ENCODE results near the gene CNGB1.
"Not testable (repeated sequence)": the region's sequence is repeated elsewhere in the genome, so short reads cannot be mapped to it uniquely, and the experiment has no call there.

The CNGB1 gene

DNA sequence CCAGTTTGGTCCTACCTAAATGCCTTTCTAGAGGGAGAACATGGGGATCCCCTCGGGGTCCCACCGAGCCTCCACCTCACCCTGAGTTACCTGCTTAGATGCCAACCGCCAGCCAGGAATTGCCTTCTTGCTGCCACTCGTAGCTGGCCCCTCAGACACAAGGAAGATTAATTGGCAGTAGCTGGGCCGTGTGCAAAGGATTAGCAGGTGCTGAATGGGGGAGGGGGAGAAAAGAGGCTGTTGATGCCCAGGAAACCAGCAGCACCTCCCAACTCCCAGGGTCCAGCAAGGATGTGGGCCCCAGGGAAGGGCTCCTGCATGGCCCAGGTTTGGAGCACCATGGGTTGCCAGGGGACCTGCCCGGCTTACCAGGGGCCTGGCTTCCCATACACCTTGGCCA lies at the start of gene CNGB1:
Gene CNGB1 (minus strand): TSS at position 159 of the 400 bp plus-strand sequence. CDS start 3,842 bp downstream, outside the sequence.
- DNase-seq: no peak

DNA sequence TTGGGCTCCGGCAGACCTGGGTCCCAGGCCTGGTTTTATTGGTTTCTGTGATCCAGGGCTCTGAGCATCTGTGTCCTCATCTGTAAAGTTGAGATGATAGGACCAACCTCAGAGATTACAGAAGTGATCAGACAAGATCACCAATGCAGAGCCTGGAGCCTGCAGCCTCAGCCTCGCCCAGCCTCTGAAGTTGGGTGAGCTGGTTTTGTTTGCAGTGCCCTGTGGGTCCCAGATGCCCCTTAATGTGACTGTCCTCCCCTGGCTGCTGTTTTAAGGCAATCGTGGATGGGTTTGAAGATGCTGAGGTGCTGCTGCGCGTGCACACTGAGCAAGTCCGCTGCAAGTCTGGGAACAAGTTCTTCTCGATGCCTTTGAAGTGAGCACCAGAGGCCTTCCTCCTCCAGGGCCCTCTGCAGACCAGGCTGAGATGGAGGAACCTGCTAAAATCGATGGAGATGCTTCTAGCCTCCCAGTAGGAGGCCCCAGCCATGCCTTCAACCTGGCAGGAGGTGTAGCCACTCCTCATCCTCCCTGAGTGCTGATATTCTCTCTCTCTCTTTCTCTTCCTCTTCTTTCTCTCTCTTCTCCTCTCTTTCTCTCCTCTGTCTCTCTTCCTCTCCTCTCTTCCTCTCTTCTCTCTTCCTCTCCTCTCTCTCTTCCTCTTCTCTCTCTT lies 49.1 kb upstream of the CNGB1 start:
- DNase-seq: no peak

DNA sequence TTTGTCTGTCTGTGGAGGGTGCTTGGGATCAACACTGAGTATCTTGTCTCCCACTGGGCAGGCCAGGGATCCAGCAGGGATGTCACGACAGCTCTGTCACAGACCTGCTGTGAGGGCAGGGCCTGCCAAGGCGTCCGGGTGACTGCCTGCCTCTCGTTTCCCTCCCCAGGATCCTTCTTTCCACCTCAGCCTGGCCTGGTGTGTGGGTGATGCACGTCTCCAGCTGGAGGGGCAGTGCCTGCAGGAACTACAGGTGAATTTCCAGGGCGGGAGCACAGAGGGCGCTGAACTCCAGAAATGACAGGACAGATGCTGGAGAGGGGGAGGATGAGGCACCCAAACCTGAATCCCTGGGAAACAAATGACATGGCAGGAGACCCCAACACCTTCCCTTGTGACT lies 47.9 kb upstream of the CNGB1 start:
- no peak for DNase-seq

GRCh38 chr16:58016840-58017446 lies 46.0 kb upstream of the CNGB1 start:
- no peak for DNase-seq

DNA sequence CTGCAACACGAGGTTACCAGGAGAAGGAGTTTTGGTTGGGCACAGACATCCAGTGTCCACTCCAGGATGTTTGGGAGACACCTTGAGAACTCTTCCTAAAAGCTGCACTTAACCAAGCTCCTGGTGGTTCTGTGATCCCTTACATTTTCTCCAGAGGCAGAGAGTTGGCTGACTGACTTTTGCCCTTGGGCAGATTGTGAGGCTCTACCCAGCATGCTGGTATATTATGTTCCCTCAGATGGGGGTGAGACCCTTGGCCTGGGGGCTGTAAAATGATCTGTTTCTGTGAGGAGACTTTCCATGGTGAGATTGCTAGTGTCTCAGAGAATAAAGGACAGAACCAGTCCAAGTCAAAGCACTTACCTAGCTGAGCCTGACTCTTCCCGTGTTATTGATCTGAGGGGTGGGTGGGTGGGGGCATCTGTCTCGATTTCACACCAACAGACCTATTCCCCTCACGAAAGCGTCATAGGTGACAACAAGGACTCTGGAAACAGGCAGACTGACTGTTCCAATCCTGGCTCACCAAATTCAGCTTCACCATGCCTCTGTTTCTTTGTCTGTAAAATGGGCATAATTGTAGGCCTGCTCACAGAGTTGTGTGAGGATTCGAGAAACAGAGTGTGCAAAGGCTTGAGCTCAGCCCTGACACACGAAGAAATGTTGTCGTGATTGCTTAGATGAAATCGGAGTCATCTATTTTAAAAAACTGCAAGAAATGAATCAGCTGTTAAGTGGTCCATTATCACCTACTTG lies 42.5 kb upstream of the CNGB1 start:
- DNase-seq: no peak

- no peak for DNase-seq
Observed at GRCh38 chr16:58012481-58012880, 41.6 kb upstream of the CNGB1 start.

GRCh38 chr16:58011652-58012051 lies 40.7 kb upstream of the CNGB1 start:
- DNase-seq: no peak

DNA sequence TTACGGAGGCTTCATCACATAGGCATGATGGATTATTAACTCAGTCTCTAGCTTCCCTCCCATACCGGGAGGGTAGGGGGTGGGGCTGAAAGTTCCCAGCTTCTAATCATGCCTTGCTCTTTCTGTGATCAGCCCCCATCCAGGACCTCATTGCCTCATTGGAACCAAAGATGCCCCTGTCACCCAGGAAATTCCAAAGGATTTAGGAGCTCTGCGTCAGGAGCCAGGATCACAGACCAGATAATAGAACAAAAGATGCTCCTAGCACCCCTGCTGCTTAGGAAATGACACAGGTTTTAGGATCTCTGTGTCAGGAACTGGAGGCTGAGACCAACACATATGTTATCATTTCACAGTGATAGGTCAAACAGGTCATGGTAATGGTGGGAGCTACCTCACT lies 40.0 kb upstream of the CNGB1 start:
- no peak for DNase-seq

DNA sequence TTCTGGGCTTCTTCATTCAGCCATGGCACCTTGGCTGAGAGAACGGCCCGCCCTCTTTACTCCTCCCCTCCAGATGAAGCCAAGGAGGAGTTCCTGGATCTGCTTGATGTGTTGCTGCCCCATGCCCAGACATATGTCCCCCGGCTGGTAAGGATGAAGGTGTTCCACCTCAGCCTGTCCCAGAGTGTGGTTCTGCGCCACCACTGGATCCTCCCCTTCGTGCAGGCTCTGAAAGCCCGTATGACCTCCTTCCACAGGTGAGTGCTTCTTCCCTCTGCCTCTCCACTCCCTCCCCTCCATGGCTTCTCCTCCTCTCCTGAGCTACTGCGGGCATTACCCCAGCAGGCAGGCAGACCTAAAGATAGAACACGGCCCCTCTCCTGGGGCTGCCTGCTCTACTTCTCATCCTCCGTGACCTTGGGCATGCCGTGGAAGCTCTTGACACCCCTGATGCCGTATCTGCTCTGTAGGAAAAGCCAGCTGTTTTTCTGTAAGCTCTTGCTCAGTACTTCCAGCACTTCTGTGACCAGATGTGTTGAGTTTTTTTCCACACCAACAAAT lies 39.0 kb upstream of the CNGB1 start:
- no peak for DNase-seq

- DNase-seq: not testable (repeated sequence)
Observed at GRCh38 chr16:58004736-58005135, 33.8 kb upstream of the CNGB1 start.

- DNase-seq: no peak
Observed at GRCh38 chr16:58002936-58003335, 32.0 kb upstream of the CNGB1 start.

DNA sequence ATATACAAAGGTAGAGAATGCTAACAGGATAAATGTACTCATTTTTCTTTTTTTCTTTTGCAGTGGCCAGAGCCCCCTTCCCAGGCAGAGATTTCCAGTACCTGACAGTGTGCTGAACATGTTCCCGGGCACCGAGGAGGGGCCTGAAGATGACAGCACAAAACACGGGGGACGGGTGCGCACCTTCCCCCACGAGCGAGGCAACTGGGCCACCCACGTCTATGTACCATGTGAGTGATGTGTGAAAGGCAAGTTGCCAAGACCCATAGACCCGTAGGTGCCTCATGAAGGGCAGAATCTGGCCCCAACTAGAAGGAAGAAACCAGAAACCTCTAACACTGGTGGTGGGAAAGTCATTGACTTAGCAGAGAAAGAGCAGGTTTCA lies 31.5 kb upstream of the CNGB1 start:
- no peak for DNase-seq

DNA sequence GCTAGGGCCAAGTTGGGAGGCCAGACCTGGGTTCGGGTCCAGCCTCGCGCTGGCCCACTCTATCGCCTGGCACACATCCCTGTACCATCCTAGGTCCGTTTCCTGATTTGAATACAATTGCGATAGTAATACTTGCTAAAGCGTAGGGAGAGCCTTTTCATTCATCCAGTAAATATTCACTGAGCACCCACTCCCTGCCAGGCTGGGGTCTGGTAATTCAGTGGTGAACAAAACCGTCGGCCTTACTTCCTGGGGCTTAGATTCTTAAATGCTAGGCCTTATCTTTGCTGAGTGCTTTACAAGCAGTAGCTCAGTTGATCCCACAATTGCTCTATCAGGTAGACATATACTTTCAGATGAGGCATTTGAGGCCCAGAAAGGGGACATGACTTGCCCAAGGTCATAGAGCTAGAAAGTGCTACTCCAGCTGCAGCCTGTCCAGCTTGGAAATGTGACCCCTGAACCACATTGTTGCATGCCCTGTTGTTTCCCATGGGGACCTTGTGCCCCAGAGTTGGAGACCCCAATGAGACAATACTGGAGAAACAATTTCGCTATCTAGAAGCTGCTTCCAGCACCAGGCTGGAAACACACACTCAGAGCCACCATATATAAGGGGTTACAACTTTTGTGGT lies 31.0 kb upstream of the CNGB1 start:
- DNase-seq: no peak

DNA sequence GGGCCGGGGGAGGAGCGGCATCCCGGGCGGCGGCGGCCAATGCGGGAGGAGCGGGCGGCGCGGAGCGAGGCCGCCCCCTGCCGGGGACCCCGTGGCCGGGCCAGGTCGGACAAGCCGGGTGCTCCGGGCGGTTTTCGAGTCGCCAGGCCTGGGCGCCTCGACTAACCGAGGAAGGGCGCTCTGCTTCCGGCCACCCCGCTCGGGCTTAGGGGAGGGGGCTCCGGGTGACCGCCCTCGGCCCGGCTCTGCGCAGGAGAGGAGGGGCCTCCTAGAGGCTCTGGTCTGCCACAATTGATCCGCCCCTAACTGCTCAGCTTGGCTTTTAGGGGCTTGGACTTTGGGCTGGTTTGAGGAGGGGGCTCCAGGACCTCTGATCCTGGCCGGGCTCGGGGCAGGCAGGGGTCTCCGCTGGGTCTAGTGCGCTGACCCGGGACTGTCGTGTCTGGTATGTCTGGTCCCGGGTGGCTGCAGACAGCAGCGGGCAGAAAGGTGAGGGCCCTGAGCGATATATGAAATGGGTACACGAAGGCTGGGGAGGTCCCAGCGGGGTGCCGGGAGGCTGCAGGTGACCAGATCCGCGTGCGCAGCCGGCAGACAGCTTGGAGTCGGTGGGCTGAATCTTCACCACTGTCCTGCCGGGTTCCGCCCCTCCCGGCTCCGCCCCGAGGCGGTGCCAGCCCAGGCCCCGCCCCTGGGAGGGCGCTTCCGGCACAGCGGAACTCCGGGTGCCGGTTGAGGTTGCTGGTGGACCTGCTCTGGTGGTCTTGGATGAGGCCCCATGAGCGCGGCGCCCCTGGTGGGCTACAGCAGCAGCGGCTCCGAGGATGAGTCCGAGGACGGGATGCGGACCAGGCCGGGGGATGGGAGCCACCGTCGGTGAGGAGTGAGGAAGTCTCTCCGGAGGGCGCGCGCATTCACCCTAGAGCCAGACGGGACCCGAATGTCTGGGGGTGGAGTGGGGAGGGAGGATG lies 30.1 kb upstream of the CNGB1 start, which contains the start of gene USB1:
Gene USB1 (plus strand): TSS at position 702 of the 971 bp plus-strand sequence. CDS start 77 bp downstream, at position 779.
- DNase-seq: peak; percentile 77 to 83

- DNase-seq: peak in 1 of 2 experiments; percentile 20
Observed at GRCh38 chr16:57999971-58000705, 29.2 kb upstream of the CNGB1 start, which contains the start of gene ZNF319. ZNF319 (minus strand) TSS chr16:58000672; CDS start chr16:57998265, 2,407 bp downstream.

GRCh38 chr16:57999366-57999970 lies 28.5 kb upstream of the CNGB1 start:
- peak in 1 of 2 experiments; percentile 18 for DNase-seq

GRCh38 chr16:57998992-57999365 lies 28.1 kb upstream of the CNGB1 start:
- DNase-seq: no peak

DNA sequence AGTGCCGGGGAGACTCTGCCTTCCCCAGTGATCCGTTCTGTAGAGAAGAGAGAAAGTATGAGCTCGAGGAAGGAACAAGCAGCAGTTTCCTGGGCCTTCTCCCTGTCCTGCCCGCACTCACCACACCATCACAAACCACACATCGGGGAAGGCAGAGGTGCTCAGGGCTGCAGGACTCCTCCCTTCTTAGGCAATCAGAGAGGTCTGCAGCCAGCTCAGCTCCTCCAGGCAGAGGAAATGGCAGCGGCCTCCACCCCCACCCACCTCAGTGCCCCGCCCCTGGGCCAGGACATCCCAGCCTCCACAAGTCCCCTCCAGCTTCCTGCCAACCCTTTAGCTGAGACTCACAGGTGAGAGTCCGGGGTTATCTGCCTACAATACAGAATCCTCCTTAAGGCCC lies 27.6 kb upstream of the CNGB1 start:
- DNase-seq: peak; percentile 41 to 46

GRCh38 chr16:57997528-57998265 lies 26.8 kb upstream of the CNGB1 start:
- no peak for DNase-seq

DNA sequence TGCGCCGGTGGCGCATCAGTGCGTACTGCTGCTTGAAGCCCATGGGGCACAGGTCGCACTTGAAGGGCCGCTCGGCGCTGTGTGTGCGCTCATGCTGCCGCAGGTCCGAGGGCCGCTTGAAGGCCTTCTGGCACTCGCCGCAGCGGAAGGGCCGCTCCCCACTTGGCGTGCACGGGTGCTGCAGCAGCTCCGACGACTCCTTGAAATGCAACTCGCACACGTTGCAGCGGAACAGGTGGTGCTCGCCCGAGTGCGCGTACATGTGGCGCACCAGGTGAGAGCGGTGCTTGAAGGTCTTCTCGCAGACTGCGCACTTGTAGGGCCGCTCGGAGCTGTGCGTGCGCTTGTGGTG lies 26.2 kb upstream of the CNGB1 start:
- DNase-seq: no peak

Measured in stimulated activated CD4-positive, alpha-beta T cell treated with anti-CD3 and anti-CD28 coated beads, Interleukin-4, amount 100 ng/mL, for 4 hours (primary cell).